HG02759 (cell line): ENCODE data around the gene DHRS3.
"Not testable (repeated sequence)": the region's sequence is repeated elsewhere in the genome, so short reads cannot be mapped to it uniquely, and the experiment has no call there.

ENCODE experiments used
- ATAC-seq: cut with Tn5 transposase; IDR thresholded peaks from one replicate; pipeline ENCODE4 v1.9.1; 2021; ENCODE audit warnings: mild to moderate bottlenecking, moderate library complexity; ENCODE audit not compliant: unreplicated experiment

DHRS3 gene

GRCh38 chr1:12541274-12542137, 76.5 kb downstream of the DHRS3 start:
- ATAC-seq: no peak

DNA sequence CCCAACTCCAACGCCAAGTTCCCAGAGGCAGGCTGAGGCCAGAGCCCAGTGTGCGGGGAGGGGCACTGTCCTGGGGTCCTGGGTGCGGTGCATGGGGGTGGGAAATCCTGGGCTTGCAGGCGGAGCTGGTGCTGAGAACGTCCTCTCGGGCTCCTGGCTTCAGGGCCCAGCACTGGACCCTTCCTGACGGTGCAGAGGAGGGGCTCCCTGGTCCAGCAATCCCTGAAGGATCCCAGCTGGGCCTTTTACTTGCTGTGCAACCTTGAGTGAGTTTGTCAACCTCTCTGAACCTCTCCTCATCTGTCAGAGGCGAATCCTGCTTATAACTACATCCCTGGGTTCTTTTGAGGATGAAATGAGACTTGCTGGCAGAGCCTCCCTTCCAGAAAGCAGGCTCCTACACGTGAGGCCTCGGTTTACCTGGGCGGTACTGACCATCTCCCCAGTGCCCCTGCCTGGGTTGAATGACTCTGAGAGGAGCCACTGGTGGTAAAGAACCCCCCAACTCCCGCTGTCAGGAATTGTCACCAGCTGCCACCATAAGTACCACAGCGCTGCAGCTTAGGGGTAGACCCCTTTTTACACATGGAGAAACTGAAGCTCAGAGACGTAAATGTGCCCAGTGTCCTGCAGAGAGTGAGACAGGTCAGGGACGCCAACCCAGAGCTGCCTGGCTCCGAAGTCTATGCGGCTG, 77.3 kb downstream of the DHRS3 start:
- no peak for ATAC-seq

- ATAC-seq: no peak
Measured at GRCh38 chr1:12539705-12540579, 78.1 kb downstream of the DHRS3 start.

DNA sequence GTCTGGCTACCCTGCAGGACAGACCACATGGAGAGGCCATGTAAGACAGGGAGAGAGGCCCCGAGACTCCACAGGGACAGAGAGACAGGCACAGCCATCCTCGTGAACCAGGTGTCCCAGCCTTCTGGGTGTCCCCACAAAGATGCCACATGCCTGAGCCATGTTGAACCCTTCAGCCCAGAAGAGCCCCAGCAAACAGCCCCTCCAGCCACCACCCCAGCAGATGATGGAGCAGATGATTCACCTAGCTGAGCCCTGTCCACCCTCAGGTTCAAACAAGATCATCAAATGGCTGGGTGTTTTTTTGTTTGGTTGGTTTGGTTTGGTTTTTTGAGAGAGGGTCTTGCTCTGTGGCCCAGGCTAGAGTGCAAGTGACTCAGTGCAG, 78.7 kb downstream of the DHRS3 start:
- ATAC-seq: no peak

- ATAC-seq: not testable (repeated sequence)
Measured at GRCh38 chr1:12538536-12538935, 79.5 kb downstream of the DHRS3 start.

GRCh38 chr1:12537906-12538461, 80.0 kb downstream of the DHRS3 start:
- ATAC-seq: no peak

DNA sequence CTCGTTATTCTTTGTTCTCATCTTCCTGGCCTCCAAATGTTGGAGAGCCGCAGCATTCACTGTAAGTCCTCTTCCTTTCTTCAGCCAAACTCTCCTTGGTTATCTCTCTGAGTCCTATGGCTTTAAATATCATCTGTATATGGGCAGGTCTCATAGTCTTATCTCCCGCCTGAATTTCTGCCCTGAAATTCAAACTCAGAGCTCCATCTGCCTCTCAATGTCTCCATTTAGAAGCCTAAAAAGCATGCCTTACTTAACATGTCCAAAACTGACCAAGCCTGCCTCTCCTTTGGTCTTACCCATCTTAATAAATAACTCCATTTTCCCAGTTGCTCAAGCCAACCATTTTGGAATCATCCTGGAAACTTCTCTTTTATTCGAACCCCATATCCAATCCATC, 80.7 kb downstream of the DHRS3 start:
- ATAC-seq: no peak

DNA sequence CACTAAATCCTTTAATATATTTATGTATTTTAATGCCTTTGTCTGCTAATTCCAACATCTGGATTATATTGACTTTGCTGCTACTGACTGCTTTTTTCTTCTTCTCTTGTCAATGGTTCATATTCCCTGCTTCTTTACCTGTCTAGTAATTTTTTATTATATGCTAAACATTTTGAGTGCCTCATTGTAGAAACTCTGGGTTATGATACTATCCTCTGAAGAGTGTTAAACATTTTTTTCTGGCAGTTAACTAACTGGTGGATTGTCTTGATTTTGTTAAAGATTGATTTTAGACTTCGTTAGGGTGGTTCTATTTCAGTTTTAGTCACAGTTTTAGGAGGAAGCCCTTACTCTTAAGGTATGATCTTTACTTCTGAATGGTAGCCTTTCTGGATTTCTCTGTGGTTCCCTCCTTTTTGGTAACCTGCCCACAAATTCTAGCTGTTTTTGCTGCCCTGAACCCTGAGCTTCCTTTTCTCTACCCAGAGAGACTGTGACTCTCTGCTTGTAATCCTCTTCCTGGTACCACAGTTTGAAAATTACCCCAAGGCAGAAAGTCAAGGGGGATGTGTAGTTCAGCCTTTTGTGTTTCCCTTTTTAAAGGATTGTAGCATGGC, 81.9 kb downstream of the DHRS3 start:
- no peak for ATAC-seq

DNA sequence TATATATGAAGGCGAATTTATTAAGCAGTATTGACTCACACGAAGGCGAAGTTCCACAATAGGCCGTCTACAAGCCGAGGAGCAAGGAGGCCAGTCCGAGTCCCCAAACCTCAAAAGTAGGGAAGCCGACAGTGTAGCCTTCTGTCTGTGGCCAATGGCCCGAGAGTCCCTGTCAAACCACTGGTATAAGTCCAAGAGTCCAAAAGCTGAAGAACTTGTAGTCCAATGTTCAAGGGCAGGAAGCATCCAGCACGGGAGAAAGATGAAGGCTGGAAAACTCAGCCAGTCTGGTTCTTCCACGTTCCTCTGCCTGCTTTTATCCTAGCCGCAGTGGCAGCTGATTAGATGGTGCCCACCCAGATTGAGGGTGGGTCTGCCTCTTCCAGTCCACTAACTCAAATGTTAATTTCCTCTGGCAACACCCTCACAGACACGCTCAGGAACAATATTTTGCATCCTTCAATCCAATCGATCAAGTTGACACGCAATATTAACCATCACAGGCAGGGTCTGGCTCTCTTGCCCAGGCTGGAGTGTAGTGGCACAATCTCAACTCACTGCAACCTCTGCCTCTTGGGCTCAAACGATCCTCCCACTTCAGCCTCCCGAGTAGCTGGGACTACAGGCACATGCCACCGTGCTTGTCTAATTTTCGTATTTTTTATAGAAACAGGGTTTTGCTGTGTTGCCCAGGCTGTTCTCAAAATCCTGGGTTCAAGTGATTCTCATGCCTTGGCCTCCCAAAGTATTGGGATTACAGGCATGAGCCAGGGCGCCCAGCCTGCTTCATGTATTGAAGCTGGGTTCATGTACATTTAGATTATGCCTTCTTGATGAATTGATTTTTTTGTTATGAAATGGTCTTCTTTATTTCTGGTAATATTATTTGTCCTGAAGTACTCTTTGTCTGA, 85.3 kb downstream of the DHRS3 start:
- no peak for ATAC-seq

- no peak for ATAC-seq
Measured at GRCh38 chr1:12531179-12531499, 86.9 kb downstream of the DHRS3 start.

DNA sequence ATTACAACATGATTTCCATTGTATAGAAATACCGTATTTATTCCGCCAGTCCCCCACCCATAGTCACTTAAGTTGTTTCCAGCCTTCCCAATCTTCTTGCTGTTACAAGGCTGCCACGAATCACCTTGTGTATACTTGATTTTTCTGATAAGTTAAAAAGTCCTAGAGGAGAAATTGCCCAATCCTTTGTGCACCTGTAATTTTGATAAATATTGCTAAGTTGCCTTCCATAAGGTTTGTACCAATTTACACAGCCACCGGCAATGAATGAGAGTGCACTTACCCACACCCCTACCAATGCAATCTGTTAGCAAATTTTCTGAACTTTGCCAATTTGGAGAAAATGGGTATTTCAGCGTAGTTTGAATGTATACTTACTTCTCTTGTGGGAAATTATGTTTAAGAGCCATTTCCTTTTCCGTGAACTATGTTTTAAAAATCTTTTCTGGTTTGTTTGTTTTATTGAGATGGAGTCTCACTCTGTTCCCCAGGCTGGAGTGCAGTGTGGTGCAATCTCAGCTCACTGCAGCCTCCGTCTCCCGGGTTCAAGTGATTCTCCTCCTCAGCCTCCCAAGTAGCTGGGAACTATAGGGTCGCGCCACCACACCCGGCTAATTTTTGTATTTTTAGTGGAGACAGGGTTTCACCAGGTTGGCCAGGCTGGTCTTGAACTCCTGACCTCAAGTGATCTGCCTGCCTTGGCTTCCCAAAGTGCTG, 87.4 kb downstream of the DHRS3 start:
- ATAC-seq: no peak

- no peak for ATAC-seq
Measured at GRCh38 chr1:12529640-12530174, 88.3 kb downstream of the DHRS3 start.

- ATAC-seq: no peak
Measured at GRCh38 chr1:12528021-12528852, 89.8 kb downstream of the DHRS3 start.

DNA sequence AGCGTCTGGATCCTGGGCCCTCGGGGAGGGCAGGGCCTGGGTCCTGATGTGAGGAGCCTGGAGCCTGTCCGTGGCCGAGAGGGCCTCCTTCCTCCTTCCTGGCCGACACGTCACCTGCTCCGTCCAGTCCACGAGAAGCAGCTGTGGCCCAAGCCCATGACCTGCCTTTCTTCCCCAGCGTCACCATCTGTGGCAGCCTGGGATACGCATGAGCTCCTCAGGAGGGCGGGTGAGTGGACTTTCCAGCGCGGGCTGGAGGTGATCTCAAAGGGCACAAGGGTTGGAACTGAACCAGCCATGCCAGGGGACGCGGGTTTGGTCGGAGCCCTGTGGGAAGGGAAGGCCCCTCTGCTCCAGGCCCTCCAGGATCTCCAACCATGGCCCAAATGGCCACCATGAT, 90.4 kb downstream of the DHRS3 start:
- ATAC-seq: no peak

- ATAC-seq: no peak
Measured at GRCh38 chr1:12525311-12526181, 92.5 kb downstream of the DHRS3 start.

DNA sequence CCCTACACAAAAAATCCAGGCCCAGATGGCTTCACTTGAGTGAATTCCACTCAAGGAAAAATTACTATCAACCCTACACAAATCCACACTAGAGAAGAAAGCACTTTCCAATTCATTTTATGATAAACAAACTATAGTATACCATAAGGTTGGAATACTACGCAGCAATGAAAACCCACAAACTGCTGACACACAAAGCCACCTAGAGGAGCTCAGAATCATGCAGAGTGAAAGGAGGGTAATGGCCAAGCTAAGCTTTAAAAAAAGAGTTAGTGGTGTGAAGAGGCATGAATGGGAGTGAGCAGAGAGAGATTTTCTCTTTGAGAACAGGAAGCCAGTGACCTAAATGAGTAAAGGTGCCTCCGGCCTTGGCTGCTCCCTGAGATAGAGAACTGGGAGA, 93.7 kb downstream of the DHRS3 start:
- ATAC-seq: no peak

- ATAC-seq: not testable (repeated sequence)
Measured at GRCh38 chr1:12522780-12523179, 95.2 kb downstream of the DHRS3 start.
